Measurements from ENCODE around the gene RAMP3.

DNA sequence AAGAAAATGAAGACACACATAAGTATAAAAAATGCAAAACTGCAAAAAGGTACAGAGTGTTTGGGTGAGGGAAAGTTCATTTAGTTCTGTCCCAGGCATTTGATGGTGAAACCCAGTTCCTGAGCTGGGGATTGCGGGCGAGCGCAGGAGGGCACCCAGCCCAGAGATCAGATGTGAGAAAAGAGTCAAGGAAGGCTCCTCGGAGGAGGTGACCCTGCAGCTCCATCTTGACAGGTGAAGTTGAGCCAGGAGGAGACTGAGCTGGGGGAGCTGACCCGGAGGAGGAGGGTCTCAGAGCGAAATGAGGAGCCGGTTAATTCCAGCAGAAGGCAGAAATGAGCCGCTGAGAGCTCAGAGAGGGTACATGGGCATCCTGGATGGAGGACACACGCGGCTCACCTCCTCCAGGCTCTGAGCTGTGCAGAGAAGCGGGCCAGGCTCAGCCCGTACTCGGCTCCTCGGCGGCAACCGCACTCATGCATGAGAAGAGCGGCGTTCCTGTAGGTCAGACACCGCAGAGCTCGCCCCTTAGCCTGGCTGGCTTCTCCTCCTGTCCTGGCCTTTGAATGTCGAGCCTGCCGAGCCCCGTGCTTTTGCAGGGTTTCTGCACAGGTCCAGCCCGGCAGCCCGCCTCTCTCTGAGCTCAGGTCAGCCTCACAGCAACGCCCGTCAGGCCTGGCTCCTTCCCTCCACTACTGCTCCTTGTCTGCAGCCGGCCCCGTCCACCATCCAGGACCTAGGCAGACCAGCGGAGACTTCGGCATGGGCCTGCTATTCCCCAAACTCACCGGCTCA, 9.5 kb upstream of the RAMP3 start:
- no peak for TF ChIP-seq POLR2A (IDR thresholded peaks at IDR 0.05)
- TF ChIP-seq, protein P1, sequence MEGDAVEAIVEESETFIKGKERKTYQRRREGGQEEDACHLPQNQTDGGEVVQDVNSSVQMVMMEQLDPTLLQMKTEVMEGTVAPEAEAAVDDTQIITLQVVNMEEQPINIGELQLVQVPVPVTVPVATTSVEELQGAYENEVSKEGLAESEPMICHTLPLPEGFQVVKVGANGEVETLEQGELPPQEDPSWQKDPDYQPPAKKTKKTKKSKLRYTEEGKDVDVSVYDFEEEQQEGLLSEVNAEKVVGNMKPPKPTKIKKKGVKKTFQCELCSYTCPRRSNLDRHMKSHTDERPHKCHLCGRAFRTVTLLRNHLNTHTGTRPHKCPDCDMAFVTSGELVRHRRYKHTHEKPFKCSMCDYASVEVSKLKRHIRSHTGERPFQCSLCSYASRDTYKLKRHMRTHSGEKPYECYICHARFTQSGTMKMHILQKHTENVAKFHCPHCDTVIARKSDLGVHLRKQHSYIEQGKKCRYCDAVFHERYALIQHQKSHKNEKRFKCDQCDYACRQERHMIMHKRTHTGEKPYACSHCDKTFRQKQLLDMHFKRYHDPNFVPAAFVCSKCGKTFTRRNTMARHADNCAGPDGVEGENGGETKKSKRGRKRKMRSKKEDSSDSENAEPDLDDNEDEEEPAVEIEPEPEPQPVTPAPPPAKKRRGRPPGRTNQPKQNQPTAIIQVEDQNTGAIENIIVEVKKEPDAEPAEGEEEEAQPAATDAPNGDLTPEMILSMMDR (IDR thresholded peaks at IDR 0.05), result no peak

Data from tibial nerve (tissue), 3 donors.